ENCODE results near the gene ZNF552. TPM values are rescaled to one million over a fixed set of nuclear protein-coding genes. Genes with fewer than 3 reads are reported as not detected.
A peak's percentile ranks its signal among the peaks of the same experiment; 100 is the strongest.

ZNF552 gene
- total and polyA plus RNA-seq, 7 donors = 2.4 to 15.0 (median 7.1) TPM

DNA sequence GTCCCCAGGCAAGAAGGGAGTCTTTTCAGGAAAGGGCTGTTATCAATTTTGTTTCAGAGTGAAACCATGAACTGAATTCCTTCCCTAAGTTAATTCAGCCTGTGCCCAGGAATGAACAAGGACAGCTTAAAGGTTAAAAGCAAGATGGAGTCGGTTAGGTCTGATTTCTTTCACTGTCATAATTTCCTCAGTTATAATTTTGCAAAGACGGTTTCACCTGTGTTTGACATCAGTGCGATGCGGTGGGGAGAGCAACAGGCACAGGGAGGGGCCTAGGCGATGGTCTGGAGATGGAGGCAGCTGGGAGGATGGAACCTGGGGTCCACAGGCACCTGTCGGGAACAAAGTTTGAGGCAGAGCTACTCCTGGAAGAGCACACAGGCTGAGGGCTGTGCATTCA lies 5.9 kb upstream of the ZNF552 start:
- intact Hi-C loops (cut with DNase I) = no loop called here
- no peak overlapping the region for H3K27ac ChIP-seq
- H3K4me1 ChIP-seq = peaks cover 0 to 15% (median 12%) of the 10 kb centered on the region in 4 donors
- no peaks in the 10 kb centered on the region for H3K27me3 ChIP-seq
- H3K9me3 ChIP-seq = no peaks in the 10 kb centered on the region
- no peak for DNase-seq
- TF ChIP-seq, protein P1, sequence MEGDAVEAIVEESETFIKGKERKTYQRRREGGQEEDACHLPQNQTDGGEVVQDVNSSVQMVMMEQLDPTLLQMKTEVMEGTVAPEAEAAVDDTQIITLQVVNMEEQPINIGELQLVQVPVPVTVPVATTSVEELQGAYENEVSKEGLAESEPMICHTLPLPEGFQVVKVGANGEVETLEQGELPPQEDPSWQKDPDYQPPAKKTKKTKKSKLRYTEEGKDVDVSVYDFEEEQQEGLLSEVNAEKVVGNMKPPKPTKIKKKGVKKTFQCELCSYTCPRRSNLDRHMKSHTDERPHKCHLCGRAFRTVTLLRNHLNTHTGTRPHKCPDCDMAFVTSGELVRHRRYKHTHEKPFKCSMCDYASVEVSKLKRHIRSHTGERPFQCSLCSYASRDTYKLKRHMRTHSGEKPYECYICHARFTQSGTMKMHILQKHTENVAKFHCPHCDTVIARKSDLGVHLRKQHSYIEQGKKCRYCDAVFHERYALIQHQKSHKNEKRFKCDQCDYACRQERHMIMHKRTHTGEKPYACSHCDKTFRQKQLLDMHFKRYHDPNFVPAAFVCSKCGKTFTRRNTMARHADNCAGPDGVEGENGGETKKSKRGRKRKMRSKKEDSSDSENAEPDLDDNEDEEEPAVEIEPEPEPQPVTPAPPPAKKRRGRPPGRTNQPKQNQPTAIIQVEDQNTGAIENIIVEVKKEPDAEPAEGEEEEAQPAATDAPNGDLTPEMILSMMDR (IDR thresholded peaks at IDR 0.05) = no peak
- TF ChIP-seq POLR2AphosphoS5 (IDR thresholded peaks at IDR 0.05) (no peak), EP300 (IDR thresholded peaks at IDR 0.05) (no peak), POLR2A (IDR thresholded peaks at IDR 0.05) (no peak)
- WGBS, 2 donors = 53 to 78% methylated on average over 6 of the region's 6 CpGs
- H3K4me3 ChIP-seq = peak overlapping the region; percentile 63 to 90 (median 76)
- peaks cover 0 to 5% (median 0%) of the 10 kb centered on the region in 4 donors for H3K36me3 ChIP-seq

GRCh38 chr19:57819475-57820148 lies 4.9 kb upstream of the ZNF552 start:
- peak overlapping the region; percentile 72 to 86 (median 81) for H3K27ac ChIP-seq
- TF ChIP-seq POLR2A (IDR thresholded peaks at IDR 0.05) (peak in 1 of 2 donors; percentile 17), EP300 (IDR thresholded peaks at IDR 0.05) (no peak), POLR2AphosphoS5 (IDR thresholded peaks at IDR 0.05) (peak; percentile 12 to 68 (median 63))
- TF ChIP-seq, protein P1 (IDR thresholded peaks at IDR 0.05) = no peak
- 0% methylated on average over 44 of the region's 44 CpGs for WGBS, 2 donors
- H3K36me3 ChIP-seq = peaks cover 0 to 5% (median 0%) of the 10 kb centered on the region in 4 donors
- peak overlapping the region; percentile 63 to 90 (median 76) for H3K4me3 ChIP-seq
- no peaks in the 10 kb centered on the region for H3K9me3 ChIP-seq
- intact Hi-C loops (cut with DNase I) = loop anchor here (5.0 kb wide), 1 partner anchor 72 kb away; the partner anchor contains the start of gene ZNF776
- no peaks in the 10 kb centered on the region for H3K27me3 ChIP-seq
- peaks cover 0 to 22% (median 17%) of the 10 kb centered on the region in 4 donors for H3K4me1 ChIP-seq
- peak; percentile 89 for DNase-seq

DNA sequence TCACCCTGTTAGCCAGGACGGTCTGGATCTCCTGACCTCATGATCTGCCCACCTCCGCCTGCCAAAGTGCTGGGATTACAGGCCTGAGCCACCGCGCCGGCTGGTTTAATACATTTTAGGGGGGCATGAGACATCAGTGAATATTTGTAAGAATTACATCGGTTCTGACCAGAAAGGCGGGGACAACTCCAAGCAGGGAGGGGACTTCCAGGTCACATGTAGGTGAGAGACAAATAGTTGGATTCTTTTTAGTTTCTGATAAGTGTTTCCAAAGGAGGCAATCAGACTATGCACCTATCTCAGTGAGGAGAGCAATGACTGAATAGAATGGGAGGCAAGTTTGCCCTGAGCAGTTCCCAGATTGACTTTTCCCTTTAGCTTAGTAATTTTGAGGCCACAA lies 3.7 kb upstream of the ZNF552 start:
- peaks cover 0 to 33% (median 24%) of the 10 kb centered on the region in 4 donors for H3K4me1 ChIP-seq
- 93 to 96% methylated on average over 7 of the region's 7 CpGs for WGBS, 2 donors
- H3K27me3 ChIP-seq = no peaks in the 10 kb centered on the region
- no peak for TF ChIP-seq POLR2AphosphoS5 (IDR thresholded peaks at IDR 0.05)
- TF ChIP-seq EP300 (IDR thresholded peaks at IDR 0.05) = no peak
- no peak for TF ChIP-seq POLR2A (IDR thresholded peaks at IDR 0.05)
- TF ChIP-seq, protein P1 (IDR thresholded peaks at IDR 0.05) = no peak
- H3K9me3 ChIP-seq = no peaks in the 10 kb centered on the region
- no peak for DNase-seq
- H3K36me3 ChIP-seq = peaks cover 0 to 5% (median 0%) of the 10 kb centered on the region in 4 donors
- no peak overlapping the region for H3K27ac ChIP-seq
- H3K4me3 ChIP-seq = no peak overlapping the region
- intact Hi-C loops (cut with DNase I) = loop anchor here (5.0 kb wide), 1 partner anchor 71 kb away; the partner anchor contains the start of gene ZNF776

DNA sequence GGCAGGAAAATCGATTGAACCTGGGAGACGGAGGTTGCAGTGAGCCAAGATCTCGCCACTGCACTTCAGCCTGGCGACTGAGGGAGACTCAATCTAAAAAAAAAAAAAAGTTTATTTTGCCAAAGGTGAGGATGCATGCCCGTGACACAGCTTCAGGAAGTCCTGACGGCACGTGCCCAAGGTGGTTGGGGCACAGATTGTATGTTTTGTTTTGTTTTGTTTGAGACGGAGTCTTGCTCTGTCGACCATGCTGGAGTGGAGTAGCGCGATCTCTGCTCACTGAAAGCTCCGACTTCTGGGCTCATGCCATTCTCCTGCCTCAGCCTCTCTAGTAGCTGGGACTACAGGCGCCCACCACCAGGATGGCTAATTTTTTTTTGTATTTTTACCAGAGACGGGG lies 3.3 kb upstream of the ZNF552 start:
- no peak for DNase-seq
- no peaks in the 10 kb centered on the region for H3K9me3 ChIP-seq
- intact Hi-C loops (cut with DNase I) = loop anchor here (5.0 kb wide), 1 partner anchor 71 kb away; the partner anchor contains the start of gene ZNF776
- peaks cover 0 to 33% (median 24%) of the 10 kb centered on the region in 4 donors for H3K4me1 ChIP-seq
- H3K27me3 ChIP-seq = no peaks in the 10 kb centered on the region
- H3K4me3 ChIP-seq = no peak overlapping the region
- no peak for TF ChIP-seq EP300 (IDR thresholded peaks at IDR 0.05)
- TF ChIP-seq POLR2A (IDR thresholded peaks at IDR 0.05) = no peak
- TF ChIP-seq POLR2AphosphoS5 (IDR thresholded peaks at IDR 0.05) = no peak
- TF ChIP-seq, protein P1 (IDR thresholded peaks at IDR 0.05) = no peak
- H3K36me3 ChIP-seq = peaks cover 0 to 5% (median 0%) of the 10 kb centered on the region in 4 donors
- whole genome bisulfite sequencing, 2 donors = 94 to 96% methylated on average over 14 of the region's 14 CpGs
- no peak overlapping the region for H3K27ac ChIP-seq
